GM23338 (cell line): Measurements from ENCODE around the gene EPSTI1. TPM values are rescaled to one million over a fixed set of nuclear protein-coding genes. Genes with fewer than 3 reads are reported as not detected.

Experiments
- ATAC-seq: fragments of 200-7000 bp; cut with Tn5 transposase; 3 replicates; pipeline ENCODE4 v1.9.1; 2020
- DNase-seq: peaks from one replicate; pipeline ENCODE4 v3.0.0-alpha.2; 2015; ENCODE audit warnings: low spot score
- H2AFZ ChIP-seq: fragments of 200-600 bp; sonication (generic); 2 replicates; pipeline ENCODE4 v1.8.0; 2016; ENCODE audit warnings: antibody characterized with exemption, mild to moderate bottlenecking, moderate library complexity
- H3F3A ChIP-seq: fragments of 200-600 bp; sonication (generic); replicated peaks from 2 replicates; pipeline ENCODE4 v1.8.0; 2017; ENCODE audit warnings: antibody characterized with exemption, mixed run types, low read depth
- H3K27ac ChIP-seq: fragments of 200-600 bp; sonication (generic); 2 replicates; pipeline ENCODE4 v1.6.1; 2016; ENCODE audit warnings: low read depth
- H3K27me3 ChIP-seq: fragments of 200-600 bp; sonication (generic); 2 replicates; pipeline ENCODE4 v1.8.0; 2016; ENCODE audit warnings: mild to moderate bottlenecking, mixed run types, moderate library complexity; ENCODE audit not compliant: insufficient read depth
- H3K36me3 ChIP-seq: fragments of 200-600 bp; sonication (generic); 2 replicates; pipeline ENCODE4 v1.8.0; 2016; ENCODE audit warnings: mild to moderate bottlenecking; ENCODE audit not compliant: insufficient read depth
- H3K4me1 ChIP-seq: fragments of 200-600 bp; sonication (generic); 2 replicates; pipeline ENCODE4 v1.8.0; 2016; ENCODE audit warnings: mild to moderate bottlenecking, moderate library complexity; ENCODE audit not compliant: insufficient read depth
- H3K4me2 ChIP-seq: fragments of 200-600 bp; sonication (generic); 2 replicates; pipeline ENCODE4 v1.7.1; 2017; ENCODE audit warnings: mixed run types
- H3K4me3 ChIP-seq: fragments of 200-600 bp; sonication (generic); 2 replicates; pipeline ENCODE4 v1.6.1; 2016; ENCODE audit warnings: mixed run types
- H3K79me2 ChIP-seq: fragments of 200-600 bp; sonication (generic); replicated peaks from 2 replicates; pipeline ENCODE4 v1.8.0; 2017; ENCODE audit warnings: mild to moderate bottlenecking; ENCODE audit not compliant: insufficient read depth
- H3K9me2 ChIP-seq: fragments of 200-600 bp; sonication (generic); 2 replicates; pipeline ENCODE4 v1.8.0; 2017; ENCODE audit not compliant: insufficient read depth
- H4K20me1 ChIP-seq: fragments of 200-600 bp; sonication (generic); replicated peaks from 2 replicates; pipeline ENCODE4 v1.8.0; 2017; ENCODE audit warnings: mild to moderate bottlenecking; ENCODE audit not compliant: insufficient read depth
- H3K27ac Mint-ChIP-seq: 2 replicates; pipeline ENCODE4 v1.8.0; 2020; ENCODE audit warnings: inconsistent platforms, mild to moderate bottlenecking, moderate library complexity, mixed read lengths
- H3K27me3 Mint-ChIP-seq: 3 replicates; pipeline ENCODE4 v1.8.0; 2022; ENCODE audit warnings: low read depth, mild to moderate bottlenecking, moderate library complexity, mixed read lengths, inconsistent platforms; ENCODE audit not compliant: insufficient read depth, poor library complexity
- H3K36me3 Mint-ChIP-seq: 3 replicates; pipeline ENCODE4 v1.8.0; 2021; ENCODE audit warnings: low read depth, mild to moderate bottlenecking, inconsistent platforms, moderate library complexity, mixed read lengths
- H3K4me1 Mint-ChIP-seq: 3 replicates; pipeline ENCODE4 v1.8.0; 2020; ENCODE audit warnings: mild to moderate bottlenecking, inconsistent platforms, mixed read lengths
- H3K4me3 Mint-ChIP-seq: 3 replicates; pipeline ENCODE4 v1.8.0; 2021; ENCODE audit warnings: moderate library complexity, mild to moderate bottlenecking, inconsistent platforms, mixed read lengths
- H3K9me3 Mint-ChIP-seq: 3 replicates; pipeline ENCODE4 v1.8.0; 2020; ENCODE audit warnings: moderate library complexity, mild to moderate bottlenecking, inconsistent platforms, mixed read lengths
- REST ChIP-seq: IDR thresholded peaks from one replicate; pipeline ENCODE4 v1.6.1; 2018; ENCODE audit warnings: antibody characterized with exemption; ENCODE audit not compliant: unreplicated experiment
- ZNF462 ChIP-seq: fragments of 250-450 bp; sonication (Bioruptor Pico); IDR thresholded peaks from 2 replicates; pipeline ENCODE4 v1.5.0; 2020; ENCODE audit warnings: mild to moderate bottlenecking, moderate library complexity
- polyA plus RNA-seq: library from polyadenylated mRNA; unstranded; fragments of >200 nt; fragmentation: Nextera tagmentation; extraction: Ambion mirVana; gene quantifications from 2 replicates; pipeline ENCODE4 v1.2.1, GENCODE V29; 2016
- total RNA-seq: library from RNA; depleted of rRNA; stranded (reverse); fragments of >200 nt; shearing (Covaris generic); gene quantifications from 2 replicates; pipeline ENCODE4 v1.2.3, GENCODE V29; 2014

Gene EPSTI1
- total and polyA plus RNA-seq, 2 experiments from 2014 or later = 0.10 to 0.68 TPM

DNA sequence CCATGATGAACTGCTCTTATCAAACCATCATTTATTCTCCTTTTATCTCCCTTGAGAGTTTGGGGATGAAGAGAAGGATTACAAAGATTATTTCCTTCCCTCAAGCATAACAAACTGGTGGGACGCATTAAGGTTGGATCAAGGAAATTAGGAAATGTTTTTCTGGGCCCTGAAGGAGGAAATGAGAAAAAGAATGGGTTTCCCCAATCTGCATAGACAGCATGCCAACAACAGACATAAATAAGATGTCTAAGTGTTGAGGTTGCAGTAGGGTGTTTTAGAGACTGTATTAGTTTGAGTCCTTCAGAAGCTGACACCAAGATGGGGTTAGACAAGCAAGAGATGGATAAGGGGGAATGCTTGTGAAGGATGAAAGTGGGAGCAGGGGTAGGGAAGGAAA lies 7.3 kb downstream of the EPSTI1 start:
- Histone ChIP-seq H3K79me2 (no peaks in the 10 kb centered on the region), H3K4me2 (no peak overlapping the region), H3K9me2 (0 out of 2 replicates have a peak, but pooled peaks cover 5% of the 10 kb centered on the region), H3K27me3 (no peaks in the 10 kb centered on the region), H3F3A (no peaks in the 10 kb centered on the region), H3K27ac (no peak overlapping the region), H3K4me1 (peaks cover 23% of the 10 kb centered on the region), H4K20me1 (no peaks in the 10 kb centered on the region), H3K36me3 (no peaks in the 10 kb centered on the region), H2AFZ (no peak overlapping the region), H3K4me3 (no peak overlapping the region)
- H3K36me3 Mint-ChIP-seq = no peaks in the 10 kb centered on the region
- no peak for TF ChIP-seq ZNF462 (CRISPR knock-in tag)
- no peak for TF ChIP-seq REST
- ATAC-seq (no peak), DNase-seq (no peak)
- H3K4me1 Mint-ChIP-seq = peaks cover 26% of the 10 kb centered on the region
- no peak overlapping the region for H3K4me3 Mint-ChIP-seq
- no peak overlapping the region for H3K27ac Mint-ChIP-seq
- H3K27me3 Mint-ChIP-seq = peaks cover 8% of the 10 kb centered on the region
- no peaks in the 10 kb centered on the region for H3K9me3 Mint-ChIP-seq
